Measurements from ENCODE around the gene MCM3AP.

Gene MCM3AP

GRCh38 chr21:46285206-46285661 is at the start of gene MCM3AP:
Gene MCM3AP, minus strand, starts transcription at chr21:46285611. Its CDS starts 325 bp downstream, at chr21:46285286.
- DNase-seq (ENCODE audit: low read depth in 2 of 2): no peak

DNA sequence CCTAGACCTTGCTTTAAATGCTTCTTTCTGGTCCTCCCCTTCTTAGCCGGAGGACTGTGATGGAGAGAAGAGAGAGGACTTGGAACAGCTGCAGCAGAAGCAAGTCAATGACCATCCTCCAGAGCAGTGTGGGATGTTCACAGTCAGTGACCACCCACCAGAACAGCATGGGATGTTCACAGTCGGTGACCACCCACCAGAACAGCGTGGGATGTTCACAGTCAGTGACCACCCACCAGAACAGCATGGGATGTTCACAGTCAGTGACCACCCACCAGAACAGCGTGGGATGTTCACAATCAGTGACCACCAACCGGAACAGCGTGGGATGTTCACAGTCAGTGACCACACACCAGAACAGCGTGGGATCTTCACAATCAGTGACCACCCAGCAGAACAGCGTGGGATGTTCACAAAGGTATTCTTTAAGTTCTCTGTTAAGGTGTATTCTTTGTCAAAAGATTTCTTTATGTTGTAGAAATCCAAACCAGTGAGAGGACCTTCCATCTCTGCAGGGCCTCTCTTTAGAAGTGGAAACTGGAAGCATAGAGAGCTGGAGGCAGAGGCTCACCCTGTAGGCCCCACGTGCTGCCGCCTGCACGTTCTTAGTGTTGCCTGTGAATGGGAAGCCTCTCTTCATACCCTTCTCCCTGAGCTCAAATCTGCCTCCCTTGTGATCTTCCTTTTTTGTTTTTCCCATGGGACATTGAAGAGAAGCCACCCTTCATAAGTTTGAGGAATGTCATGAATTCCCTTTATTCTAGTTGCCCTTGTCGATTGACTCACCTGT is 49.1 kb upstream of the MCM3AP start:
- DNase-seq (ENCODE audit: low read depth in 2 of 2): no peak

GRCh38 chr21:46329796-46330195 is 44.4 kb upstream of the MCM3AP start:
- no peak for DNase-seq (ENCODE audit: low read depth in 2 of 2)

DNA sequence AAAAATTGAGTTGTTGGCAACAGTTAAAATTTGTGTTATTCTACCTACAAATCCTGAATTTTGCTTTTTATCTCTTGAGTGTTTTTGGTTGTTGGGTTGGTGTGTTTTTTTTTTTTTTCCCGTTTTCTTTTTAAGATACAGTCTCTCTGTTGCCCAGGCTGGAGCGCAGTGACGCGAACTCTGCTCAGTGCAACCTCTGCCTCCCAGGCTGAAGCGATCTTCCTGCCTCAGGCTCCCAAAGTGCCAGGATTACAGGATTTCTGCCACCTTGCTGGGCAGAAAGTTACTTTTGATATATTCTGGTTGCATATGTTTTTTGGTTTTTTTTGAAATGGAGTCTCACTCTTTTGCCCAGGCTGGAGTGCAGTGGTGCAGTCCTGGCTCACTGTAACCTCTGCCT is 42.7 kb upstream of the MCM3AP start:
- DNase-seq (ENCODE audit: low read depth in 2 of 2): no peak

DNA sequence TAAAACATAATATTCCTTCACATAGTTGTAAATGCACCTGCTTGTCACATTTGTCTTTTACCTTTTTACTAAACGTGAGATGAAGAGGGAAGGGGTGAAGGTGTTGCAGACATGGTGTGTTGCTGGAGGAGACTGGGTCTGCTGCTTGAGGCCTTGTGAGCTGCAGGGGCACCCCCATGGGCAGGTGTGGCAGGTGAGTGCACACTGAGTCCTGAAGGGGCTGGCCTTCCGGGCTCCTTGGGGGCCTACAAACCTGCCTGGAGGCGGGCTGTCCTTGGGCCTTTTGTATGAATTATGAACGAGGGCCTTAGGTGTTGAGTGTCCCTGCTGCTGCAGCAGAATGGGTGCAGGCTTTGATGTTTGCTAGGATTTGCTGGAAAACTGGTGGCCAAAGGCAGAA is 42.3 kb upstream of the MCM3AP start:
- DNase-seq (ENCODE audit: low read depth in 2 of 2): no peak

DNA sequence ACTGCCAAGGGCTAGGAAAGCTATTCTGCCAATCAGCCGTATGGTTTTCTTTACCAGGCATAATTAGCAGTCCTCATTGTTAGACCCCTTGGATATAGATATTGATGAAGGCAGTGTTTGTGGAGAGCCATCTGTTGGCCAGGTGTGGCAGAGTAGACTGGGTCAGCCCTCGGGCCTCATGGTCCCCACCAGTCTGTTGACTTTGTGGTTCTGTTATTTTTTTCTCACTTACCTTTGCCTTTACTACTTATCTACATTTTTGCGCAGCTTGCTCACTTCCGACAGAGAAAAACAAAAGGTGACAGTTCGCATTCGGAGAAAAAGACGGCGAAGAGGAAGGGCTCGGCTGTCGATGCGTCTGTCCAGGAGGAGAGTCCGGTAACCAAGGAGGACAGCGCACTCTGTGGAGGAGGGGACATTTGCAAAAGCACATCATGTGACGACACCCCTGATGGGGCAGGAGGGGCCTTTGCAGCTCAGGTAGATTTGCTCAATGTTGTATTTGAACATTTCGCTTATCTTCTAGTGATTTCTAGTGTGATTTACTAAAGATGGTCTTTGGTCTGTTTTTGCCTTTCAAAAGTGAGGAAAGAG is 40.8 kb upstream of the MCM3AP start:
- DNase-seq (ENCODE audit: low read depth in 2 of 2): no peak

DNA sequence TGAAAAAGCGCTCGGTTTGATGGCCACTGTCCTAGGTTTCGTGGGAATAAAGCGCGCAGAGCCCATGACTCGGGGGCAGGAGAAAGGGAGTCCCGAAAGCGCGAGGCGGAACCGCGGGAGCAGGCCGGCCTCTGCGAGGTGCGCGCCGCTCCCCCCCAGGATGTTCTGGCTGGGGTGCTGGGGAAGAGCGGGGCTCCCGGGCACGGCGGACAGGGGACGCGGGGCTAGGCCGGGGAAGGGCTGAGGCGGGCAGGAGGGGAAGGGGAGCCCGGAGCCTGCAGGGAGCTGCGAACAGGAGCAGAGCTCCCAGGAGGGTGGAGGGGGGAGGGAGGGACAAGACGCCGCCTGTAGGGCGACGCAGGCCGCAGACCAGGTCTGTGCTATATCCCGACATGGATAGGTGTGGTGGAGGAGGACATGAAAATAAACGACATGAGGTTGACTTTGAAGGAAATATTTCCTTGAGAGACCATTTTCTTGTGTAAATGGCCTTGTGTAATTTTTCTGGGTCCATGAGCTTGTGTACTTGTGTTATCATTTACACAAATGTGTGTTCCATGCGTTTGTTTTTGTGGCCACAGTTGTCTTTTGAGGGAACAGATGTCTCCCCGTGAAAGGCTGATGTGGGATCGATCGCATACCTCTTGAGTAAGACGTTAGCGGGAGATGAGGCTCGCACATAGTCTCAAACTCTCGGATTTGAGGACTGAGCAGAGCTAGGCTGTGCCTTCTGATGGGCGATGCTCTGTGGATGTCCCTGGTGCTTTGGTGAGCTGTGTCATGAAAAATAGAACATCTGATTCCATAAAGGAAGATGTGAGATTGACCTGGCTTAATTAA is 39.9 kb upstream of the MCM3AP start:
- no peak for DNase-seq (ENCODE audit: low read depth in 2 of 2)

- DNase-seq (ENCODE audit: low read depth in 2 of 2): peak; percentile 65 to 71
These were observed 39.1 kb upstream of the MCM3AP start for GRCh38 chr21:46324390-46325072.

DNA sequence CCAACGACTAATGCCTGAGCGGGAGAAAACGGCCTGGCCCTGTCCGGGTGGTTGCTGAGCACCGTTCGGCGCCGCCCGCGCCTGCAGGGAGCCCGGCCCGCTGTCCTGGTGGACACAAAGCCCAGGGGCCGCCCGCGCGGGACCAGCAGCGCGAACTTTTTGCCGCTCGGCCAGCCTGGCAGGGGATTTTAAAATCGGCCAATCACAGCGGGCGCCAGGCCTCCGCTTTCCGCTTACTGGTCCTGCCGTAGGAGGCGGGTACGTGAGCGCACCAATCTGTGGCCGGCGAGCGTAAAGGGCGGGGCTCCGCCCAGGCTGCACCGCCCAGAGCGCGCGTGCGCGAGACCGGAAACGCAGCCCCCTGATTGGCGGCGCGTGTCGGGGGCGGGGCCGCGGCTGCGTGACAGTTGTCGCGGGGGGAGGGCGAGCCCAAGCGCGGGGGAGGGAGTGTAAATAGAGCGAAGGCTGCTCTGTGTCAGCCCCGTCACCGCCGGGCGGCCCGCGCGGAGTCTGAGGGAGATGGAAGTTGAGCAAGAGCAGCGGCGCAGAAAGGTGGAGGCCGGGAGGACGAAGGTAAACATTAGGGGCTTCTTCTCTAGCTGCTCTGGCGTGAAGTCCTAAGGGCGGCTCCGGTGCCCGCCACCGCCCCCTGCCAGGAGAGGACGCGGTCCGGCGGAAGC is 38.4 kb upstream of the MCM3AP start, which contains the start of the genes C21orf58 and PCNT:
TSS of gene C21orf58 (minus strand) at position 161 of the 680 bp plus-strand sequence. CDS start 1,132 bp downstream, outside the sequence.
TSS of gene PCNT (plus strand) at position 447 of the 680 bp plus-strand sequence. CDS start at position 520, 73 bp downstream.
- peak; percentile 94 for DNase-seq (ENCODE audit: low read depth in 2 of 2)

DNA sequence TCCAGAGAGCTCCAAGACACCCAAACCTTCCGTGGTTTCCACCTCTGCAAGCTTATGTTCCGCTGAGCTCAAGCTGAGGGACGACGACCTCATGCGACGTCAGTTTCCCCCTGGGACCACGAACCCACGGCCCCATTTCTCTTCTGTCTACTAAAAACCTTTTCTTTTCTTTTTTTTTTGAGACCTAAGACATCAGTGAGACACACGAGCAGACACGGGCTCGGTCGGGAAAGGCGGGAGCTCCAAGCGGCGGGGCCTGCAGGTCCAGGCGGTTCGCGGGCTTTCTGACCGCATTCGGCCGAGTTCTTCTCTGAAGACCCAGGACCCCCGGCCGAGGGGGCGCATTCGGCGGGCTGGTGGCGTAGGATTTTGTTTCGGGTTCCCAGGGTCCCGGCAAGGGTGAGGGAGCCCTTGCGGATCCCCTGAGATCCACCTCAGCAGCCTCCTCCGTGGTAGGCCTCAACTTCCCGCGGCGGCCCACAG is 37.9 kb upstream of the MCM3AP start:
- no peak for DNase-seq (ENCODE audit: low read depth in 2 of 2)

- no peak for DNase-seq (ENCODE audit: low read depth in 2 of 2)
These were observed 37.2 kb upstream of the MCM3AP start for GRCh38 chr21:46322351-46323226.

- no peak for DNase-seq (ENCODE audit: low read depth in 2 of 2)
These were observed 35.0 kb upstream of the MCM3AP start for GRCh38 chr21:46320331-46320801.

DNA sequence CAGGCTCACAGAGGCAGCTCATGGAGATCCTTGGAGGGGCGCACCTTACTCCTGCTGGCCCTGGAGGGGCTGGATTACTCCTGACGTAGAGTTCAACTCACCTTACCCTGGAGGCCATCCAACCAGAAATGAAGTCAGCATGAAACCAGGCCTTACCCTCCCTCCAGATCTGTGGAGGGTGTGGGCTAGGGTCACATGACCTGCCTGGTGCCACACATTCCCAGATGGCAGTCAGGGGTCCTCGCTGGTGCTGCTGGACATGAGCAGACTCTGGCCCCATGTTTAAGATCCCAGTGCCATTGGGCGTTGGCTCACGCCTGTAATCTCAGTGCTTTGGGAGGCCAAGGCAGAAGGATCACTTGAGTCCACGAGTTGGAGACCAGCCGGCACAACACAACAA is 33.8 kb upstream of the MCM3AP start:
- no peak for DNase-seq (ENCODE audit: low read depth in 2 of 2)

DNA sequence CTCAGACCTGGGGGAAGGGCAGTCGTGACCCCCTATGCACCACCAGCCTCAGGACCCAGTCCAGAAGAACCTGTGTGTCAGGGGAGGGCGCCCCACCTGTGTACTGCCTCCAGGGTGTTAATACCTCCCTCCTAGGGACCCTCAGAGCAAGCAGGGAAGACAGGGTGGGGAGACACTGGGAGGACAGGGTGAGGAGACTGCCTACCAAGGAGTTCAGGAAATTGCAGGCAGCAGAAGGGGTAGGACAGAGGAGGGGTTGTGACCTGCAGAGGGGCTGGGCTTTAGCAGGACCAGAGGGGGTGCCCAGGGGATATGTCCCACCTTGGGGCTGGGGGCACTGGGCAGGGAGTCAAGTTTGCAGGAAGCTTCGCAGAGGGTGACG is 33.0 kb upstream of the MCM3AP start:
- no peak for DNase-seq (ENCODE audit: low read depth in 2 of 2)

GRCh38 chr21:46317710-46318463 is 32.5 kb upstream of the MCM3AP start:
- no peak for DNase-seq (ENCODE audit: low read depth in 2 of 2)

DNA sequence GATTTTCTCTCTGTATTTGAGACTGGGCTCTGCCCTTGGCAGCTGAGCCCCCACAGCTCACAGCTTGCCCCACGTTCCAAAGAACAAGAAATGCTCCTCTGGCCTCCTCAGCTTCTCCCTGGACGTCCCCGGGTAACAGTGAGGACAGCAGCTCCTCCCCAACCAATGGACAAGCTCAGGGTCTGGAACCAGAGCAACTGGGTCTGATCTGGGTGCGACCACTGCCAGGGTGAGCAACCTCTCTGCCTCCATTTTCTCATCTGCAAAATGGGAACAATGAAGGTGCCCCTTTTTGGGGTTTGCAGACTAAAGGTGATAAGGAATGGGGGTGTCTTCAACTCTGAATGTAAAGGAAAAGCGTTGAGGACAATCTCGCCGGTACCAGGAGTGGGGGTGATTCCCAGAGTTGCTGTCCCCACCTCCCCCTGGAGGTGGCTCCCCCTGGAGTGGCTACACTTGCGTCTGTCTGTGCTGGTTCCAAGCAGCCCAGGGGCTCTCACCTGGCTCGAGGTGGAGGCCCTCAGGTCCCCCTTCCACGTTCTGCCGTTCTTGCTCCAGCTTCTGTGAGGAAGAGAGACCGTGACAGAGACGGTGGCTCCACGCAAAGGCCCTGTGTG is 31.4 kb upstream of the MCM3AP start:
- no peak for DNase-seq (ENCODE audit: low read depth in 2 of 2)

- DNase-seq (ENCODE audit: low read depth in 2 of 2): no peak
These were observed 29.1 kb upstream of the MCM3AP start for GRCh38 chr21:46314441-46315020.

DNA sequence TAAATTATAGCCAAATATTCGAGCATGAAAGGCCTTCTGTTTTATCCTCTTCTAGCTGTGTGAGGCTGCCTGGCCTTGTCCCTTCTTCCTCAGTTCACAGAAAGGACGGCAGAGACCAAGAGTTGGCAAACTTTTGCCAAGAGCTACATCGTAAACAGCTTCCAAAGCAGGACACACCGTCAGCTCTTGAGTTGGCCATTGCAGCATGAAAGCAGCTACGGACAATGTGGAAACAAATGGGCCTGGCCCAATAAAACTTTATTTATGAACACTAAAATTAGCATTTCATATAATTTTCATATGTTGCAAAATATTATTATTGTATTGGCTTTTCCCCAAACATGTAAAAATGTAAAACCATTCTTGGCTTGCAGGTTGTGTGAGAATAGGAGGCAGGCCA is 27.5 kb upstream of the MCM3AP start:
- DNase-seq (ENCODE audit: low read depth in 2 of 2): no peak
